ENCODE data around the gene DSCAM. TPM values are rescaled to one million over a fixed set of nuclear protein-coding genes. Genes with fewer than 3 reads are reported as not detected.
A peak's percentile ranks its signal among the peaks of the same experiment; 100 is the strongest.

Gene DSCAM
- total RNA-seq, 6 experiments from 2014 or later = 1.0 to 1.3 (median 1.1) TPM

GRCh38 chr21:40134731-40135492 lies 712.0 kb downstream of the DSCAM start:
- Mint-ChIP-seq H3K4me3 (no peak overlapping the region), H3K36me3 (ENCODE audit: low read depth) (peaks cover 10% of the 10 kb centered on the region; the same call in 1 of the 2 replicates), H3K4me1 (ENCODE audit: low read depth) (no peaks in the 10 kb centered on the region), H3K27ac (no peak overlapping the region), H3K9me3 (peaks cover 14% of the 10 kb centered on the region), H3K27me3 (ENCODE audit: insufficient read depth) (peaks cover 3% of the 10 kb centered on the region)
- DNase-seq = no peak
- no peak for TF ChIP-seq CTCF (IDR thresholded peaks at IDR 0.05)

GRCh38 chr21:40130476-40130875 lies 716.5 kb downstream of the DSCAM start:
- Mint-ChIP-seq H3K27me3 (ENCODE audit: insufficient read depth) (no peaks in the 10 kb centered on the region; the same call in 1 of the 2 replicates), H3K4me3 (no peak overlapping the region), H3K9me3 (peaks cover 14% of the 10 kb centered on the region), H3K36me3 (ENCODE audit: low read depth) (peaks cover 10% of the 10 kb centered on the region; the same call in 1 of the 2 replicates), H3K27ac (no peak overlapping the region), H3K4me1 (ENCODE audit: low read depth) (no peaks in the 10 kb centered on the region)
- no peak for TF ChIP-seq CTCF (IDR thresholded peaks at IDR 0.05)
- no peak for DNase-seq

- Mint-ChIP-seq H3K9me3 (peaks cover 14% of the 10 kb centered on the region), H3K36me3 (ENCODE audit: low read depth) (peaks cover 10% of the 10 kb centered on the region; the same call in 1 of the 2 replicates)
- TF ChIP-seq CTCF (IDR thresholded peaks at IDR 0.05) = no peak
Measured at GRCh38 chr21:40129809-40130208, 717.1 kb downstream of the DSCAM start.

GRCh38 chr21:40128891-40129290 lies 718.1 kb downstream of the DSCAM start:
- H3K36me3 Mint-ChIP-seq (ENCODE audit: low read depth) = peaks cover 10% of the 10 kb centered on the region; the same call in 1 of the 2 replicates
- no peaks in the 10 kb centered on the region for H3K4me1 Mint-ChIP-seq (ENCODE audit: low read depth)
- DNase-seq = no peak
- H3K27me3 Mint-ChIP-seq (ENCODE audit: insufficient read depth) = no peaks in the 10 kb centered on the region; the same call in 1 of the 2 replicates
- H3K4me3 Mint-ChIP-seq = no peak overlapping the region
- peaks cover 9% of the 10 kb centered on the region for H3K9me3 Mint-ChIP-seq
- no peak for TF ChIP-seq CTCF (IDR thresholded peaks at IDR 0.05)
- H3K27ac Mint-ChIP-seq = no peak overlapping the region

More at GRCh38 chr21:40129809-40130208, 717.1 kb downstream of the DSCAM start:
- no peak for DNase-seq
- H3K4me1 Mint-ChIP-seq (ENCODE audit: low read depth) = no peaks in the 10 kb centered on the region
- H3K27ac Mint-ChIP-seq = no peak overlapping the region
- no peaks in the 10 kb centered on the region; the same call in 1 of the 2 replicates for H3K27me3 Mint-ChIP-seq (ENCODE audit: insufficient read depth)
- H3K4me3 Mint-ChIP-seq = no peak overlapping the region

GRCh38 chr21:40120940-40121575 lies 725.9 kb downstream of the DSCAM start:
- no peak overlapping the region for H3K27ac Mint-ChIP-seq
- H3K27me3 Mint-ChIP-seq (ENCODE audit: insufficient read depth) = peaks cover 3% of the 10 kb centered on the region; the same call in 1 of the 2 replicates
- H3K4me1 Mint-ChIP-seq (ENCODE audit: low read depth) = peaks cover 11% of the 10 kb centered on the region
- H3K36me3 Mint-ChIP-seq (ENCODE audit: low read depth) = no peaks in the 10 kb centered on the region
- no peak overlapping the region for H3K4me3 Mint-ChIP-seq
- peaks cover 1% of the 10 kb centered on the region for H3K9me3 Mint-ChIP-seq
- peak; percentile 4 for DNase-seq
- peak; percentile 92 for TF ChIP-seq CTCF (IDR thresholded peaks at IDR 0.05)

Measured in HFFc6 (cell line).